Measurements from ENCODE around the gene IQCF5.

Gene IQCF5

DNA sequence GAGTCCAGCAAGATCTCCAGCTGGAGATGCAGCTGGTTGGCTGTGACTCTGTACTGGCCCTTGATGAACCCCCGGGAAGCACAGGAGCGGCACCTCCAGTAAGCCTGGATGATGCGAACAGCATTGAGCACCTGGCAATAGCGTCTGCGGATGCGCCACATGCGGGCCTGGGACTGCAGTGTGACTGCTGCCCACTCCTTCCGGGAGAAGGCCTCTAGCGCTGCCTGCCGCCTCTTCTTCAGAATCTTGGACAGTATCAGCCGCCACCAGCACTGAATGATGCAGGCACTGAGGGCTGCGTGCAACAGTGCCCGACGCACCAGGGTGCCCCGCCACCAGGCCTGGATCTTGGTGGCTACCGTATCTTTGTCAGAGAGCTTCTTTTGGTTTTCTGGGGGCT is 19.5 kb upstream of the IQCF5 start:
- TF ChIP-seq, protein P1, sequence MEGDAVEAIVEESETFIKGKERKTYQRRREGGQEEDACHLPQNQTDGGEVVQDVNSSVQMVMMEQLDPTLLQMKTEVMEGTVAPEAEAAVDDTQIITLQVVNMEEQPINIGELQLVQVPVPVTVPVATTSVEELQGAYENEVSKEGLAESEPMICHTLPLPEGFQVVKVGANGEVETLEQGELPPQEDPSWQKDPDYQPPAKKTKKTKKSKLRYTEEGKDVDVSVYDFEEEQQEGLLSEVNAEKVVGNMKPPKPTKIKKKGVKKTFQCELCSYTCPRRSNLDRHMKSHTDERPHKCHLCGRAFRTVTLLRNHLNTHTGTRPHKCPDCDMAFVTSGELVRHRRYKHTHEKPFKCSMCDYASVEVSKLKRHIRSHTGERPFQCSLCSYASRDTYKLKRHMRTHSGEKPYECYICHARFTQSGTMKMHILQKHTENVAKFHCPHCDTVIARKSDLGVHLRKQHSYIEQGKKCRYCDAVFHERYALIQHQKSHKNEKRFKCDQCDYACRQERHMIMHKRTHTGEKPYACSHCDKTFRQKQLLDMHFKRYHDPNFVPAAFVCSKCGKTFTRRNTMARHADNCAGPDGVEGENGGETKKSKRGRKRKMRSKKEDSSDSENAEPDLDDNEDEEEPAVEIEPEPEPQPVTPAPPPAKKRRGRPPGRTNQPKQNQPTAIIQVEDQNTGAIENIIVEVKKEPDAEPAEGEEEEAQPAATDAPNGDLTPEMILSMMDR (IDR thresholded peaks at IDR 0.05) = no peak

DNA sequence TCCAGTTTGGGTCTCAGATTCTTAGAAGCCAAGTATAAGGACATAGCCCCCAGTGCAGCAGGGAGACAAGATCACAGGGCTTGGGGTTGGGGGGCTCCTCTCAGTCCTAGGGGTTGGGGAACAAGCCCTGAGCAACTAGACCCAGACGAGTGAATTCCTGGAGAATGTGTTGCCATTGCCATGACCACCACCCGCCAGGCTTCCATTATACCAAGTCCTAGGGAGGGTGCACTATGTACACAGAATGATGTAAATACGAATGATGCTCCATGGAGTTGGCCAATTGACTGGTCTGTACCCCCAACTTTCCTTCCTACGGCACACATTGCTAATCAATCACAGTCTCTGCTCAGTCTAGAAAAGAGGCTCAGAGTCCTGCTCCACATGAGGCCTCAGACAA is 19.0 kb upstream of the IQCF5 start:
- TF ChIP-seq, protein P1 (IDR thresholded peaks at IDR 0.05) = no peak

DNA sequence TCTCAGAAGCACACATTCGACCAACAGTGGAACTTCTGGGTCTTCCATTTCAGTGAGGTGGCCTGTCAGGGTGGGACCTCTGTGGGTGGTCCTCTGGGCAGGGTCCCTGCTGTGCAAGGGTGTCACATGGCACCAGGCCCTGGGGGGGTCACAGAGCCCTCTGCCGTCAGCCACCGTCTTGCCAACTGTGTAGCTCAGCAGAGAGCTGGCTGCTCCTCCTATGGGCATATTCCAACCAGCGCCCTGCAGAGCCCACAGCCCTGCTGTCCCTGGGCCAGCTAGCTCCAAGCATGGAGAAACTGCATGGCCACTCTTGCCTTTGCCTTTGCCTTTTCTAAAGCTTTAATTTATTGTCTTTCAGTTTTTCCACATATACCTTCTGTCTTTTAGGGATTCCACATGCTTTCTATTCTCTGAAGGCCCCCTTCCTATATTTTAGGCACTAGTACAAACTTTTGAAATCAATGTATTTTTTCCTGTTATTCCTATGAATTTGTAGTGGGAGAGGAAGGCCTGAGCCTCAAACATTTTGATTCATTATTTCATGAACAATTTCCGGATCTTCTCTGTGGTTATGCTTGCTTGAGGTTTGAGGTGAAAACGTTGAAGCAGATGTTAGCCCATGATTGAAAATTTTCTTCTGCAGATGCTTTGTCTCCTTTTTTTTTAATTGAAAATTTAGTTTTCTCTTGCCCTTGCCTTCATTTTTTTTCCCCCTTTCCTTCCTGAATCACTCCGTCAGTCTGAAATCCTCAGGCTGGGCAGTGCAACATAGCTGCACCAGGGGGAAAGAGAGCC is 16.0 kb upstream of the IQCF5 start:
- TF ChIP-seq, protein P1 (IDR thresholded peaks at IDR 0.05) = no peak

DNA sequence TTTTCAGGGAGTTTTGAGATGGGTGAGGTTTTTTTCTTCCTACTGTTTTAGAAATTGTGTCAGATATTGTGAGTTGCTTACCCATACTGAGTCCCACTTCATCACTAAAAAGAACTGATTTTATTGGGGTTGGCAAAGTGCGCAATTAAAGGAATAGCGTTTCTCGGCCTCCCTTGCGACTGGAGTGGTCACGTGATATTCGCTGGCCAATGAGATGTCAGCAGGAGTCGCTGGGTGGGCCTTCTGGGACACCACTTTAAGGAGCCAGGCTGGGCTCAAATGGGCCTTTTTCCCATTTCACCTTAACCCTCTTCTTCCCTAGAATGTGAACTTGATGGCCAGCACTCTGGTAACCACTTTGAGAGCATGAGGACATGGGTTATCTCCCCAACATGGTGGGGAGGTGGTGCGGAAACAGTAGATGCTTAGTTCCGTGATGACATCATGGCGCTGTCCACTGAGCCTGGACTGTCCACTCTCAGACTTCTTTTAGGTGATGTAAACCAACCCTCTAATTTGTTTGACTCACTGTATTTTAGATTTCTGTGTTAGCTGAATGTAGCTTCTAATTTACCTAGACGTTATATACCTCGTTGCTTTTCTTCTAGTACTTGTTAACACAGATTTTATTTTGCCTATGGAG is 13.2 kb upstream of the IQCF5 start:
- TF ChIP-seq, protein P1 (IDR thresholded peaks at IDR 0.05) = no peak

DNA sequence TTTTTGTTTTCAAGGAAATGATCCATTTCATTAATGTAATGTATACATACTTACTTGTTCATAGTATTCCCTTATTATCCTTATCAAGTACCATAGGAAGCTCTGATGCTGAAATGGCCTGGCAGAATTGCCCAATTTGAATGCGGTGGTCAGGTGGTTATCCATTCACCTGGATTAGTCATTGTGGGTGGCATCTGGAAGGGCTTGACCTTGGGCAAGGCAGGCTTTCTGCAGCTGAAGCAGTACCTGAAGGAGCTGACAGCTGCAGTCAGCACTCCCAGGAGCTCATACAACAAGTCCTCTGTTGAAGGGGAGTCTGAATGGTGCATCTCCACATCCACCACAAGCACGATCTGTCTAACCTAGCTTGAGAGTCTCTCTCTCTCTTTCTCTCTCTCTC is 12.2 kb upstream of the IQCF5 start:
- TF ChIP-seq, protein P1 (IDR thresholded peaks at IDR 0.05) = no peak

DNA sequence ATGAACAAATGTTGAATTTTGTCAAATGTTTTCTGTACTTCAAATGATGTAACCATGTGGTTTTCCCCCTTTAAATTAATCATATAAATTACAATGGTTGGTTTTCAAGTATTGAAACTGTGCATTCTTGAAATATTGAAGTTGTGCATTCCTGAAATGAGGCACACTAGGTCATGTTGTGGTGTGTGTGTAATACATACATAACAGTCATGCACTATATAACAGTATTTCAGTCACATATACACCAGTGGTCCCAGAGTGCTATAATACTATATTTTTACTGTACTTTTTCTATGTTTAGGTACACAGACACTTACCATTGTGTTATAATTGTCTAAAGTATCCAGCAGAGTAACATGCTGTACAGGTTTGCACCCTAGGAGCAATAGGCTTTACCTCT is 11.0 kb upstream of the IQCF5 start:
- TF ChIP-seq, protein P1 (IDR thresholded peaks at IDR 0.05) = no peak

DNA sequence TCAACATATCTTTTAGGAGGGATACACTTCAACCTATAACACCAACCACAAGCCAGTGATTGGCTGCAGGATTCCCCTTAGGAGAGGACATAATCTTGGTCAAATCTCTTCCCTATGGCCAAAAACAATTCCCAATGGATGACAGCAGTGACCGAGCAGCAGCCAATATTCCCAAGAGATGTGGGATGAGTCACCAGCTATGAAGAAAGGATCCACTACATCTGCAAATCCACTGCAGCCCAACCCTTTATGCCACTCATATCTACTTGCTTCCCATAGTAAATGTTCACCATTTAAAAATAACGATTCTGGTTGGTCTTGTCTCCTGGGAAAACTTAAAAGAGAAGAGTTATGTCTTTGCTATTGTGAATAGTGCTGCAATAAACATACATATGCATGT is 4.5 kb upstream of the IQCF5 start:
- TF ChIP-seq, protein P1 (IDR thresholded peaks at IDR 0.05) = no peak
